ENCODE measurements around the gene RIPOR3. TPM values are rescaled to one million over a fixed set of nuclear protein-coding genes. Genes with fewer than 3 reads are reported as not detected.

The RIPOR3 gene
- total RNA-seq: 10.4 TPM

GRCh38 chr20:50690650-50691572 is at the start of gene RIPOR3:
Gene RIPOR3, minus strand, starts transcription at chr20:50691542. Its CDS starts 414 bp downstream, at chr20:50691128.

DNA sequence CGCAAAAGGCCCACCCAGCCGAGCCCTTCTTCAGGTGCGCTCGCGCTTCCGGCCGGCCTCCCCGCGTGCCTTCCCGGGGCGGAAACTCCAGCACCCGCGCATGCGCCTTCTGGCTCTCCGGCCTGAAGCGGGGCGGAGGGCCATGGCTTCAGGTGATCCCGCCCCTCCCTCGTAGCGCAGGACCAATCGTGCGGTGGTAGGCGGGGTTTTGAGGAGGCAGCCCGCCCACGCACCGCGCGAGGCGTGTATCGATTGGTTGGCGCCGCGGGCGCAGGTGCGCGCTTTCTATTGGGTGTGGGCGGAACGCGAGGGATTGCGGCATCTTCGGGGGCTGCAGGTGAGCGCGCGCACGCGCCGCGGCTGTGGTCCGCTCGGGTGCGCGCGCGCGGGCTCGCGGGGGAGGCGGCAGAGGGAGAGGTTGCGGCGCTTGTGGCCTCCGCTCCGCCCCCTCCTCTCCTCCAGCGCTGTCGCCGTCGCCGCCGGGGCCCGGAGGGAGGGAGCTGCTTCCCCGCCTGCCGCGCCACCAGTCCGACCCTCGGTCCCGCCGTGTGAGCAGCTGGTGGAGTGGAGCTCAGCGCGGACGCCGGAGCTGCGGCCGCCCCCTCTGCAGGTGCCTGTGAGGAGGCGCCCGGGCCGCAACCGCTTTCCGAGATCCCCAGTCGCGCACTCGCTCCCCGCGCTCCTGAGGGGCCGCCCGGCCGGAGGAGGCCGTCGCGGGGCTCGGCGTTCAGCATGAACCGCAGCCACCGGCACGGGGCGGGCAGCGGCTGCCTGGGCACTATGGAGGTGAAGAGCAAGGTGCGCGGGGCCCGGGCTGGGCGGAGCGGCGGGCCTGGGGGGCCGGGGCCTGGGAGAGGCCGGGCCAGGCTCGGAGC is 40.0 kb upstream of the RIPOR3 start, which contains the start of gene PARD6B:
Gene PARD6B, plus strand, starts transcription at position 526 of the 875 bp plus-strand sequence. Its CDS starts 207 bp downstream, at position 733.

Other genes with a start within 250 kb of the RIPOR3 start
- gene PTPN1, start 181.2 kb downstream of the RIPOR3 start, total RNA-seq: 23.5 TPM
- 31.1 TPM for gene PARD6B, start 40.0 kb upstream of the RIPOR3 start, total RNA-seq
- 5.9 TPM for gene BCAS4, start 103.5 kb upstream of the RIPOR3 start, total RNA-seq
- 115 TPM for gene ADNP, start 239.9 kb upstream of the RIPOR3 start, total RNA-seq